GM23338 (cell line): Measurements from ENCODE around the gene FGF21. TPM values are rescaled to one million over a fixed set of nuclear protein-coding genes. Genes with fewer than 3 reads are reported as not detected.

Experiments used
- ATAC-seq: fragments of 200-7000 bp; cut with Tn5 transposase; 3 replicates; pipeline ENCODE4 v1.9.1; 2020
- DNase-seq: peaks from one replicate; pipeline ENCODE4 v3.0.0-alpha.2; 2015; ENCODE audit warnings: low spot score
- H2AFZ ChIP-seq: fragments of 200-600 bp; sonication (generic); 2 replicates; pipeline ENCODE4 v1.8.0; 2016; ENCODE audit warnings: antibody characterized with exemption, mild to moderate bottlenecking, moderate library complexity
- H3F3A ChIP-seq: fragments of 200-600 bp; sonication (generic); replicated peaks from 2 replicates; pipeline ENCODE4 v1.8.0; 2017; ENCODE audit warnings: antibody characterized with exemption, mixed run types, low read depth
- H3K27ac ChIP-seq: fragments of 200-600 bp; sonication (generic); 2 replicates; pipeline ENCODE4 v1.6.1; 2016; ENCODE audit warnings: low read depth
- H3K27me3 ChIP-seq: fragments of 200-600 bp; sonication (generic); 2 replicates; pipeline ENCODE4 v1.8.0; 2016; ENCODE audit warnings: mild to moderate bottlenecking, mixed run types, moderate library complexity; ENCODE audit not compliant: insufficient read depth
- H3K36me3 ChIP-seq: fragments of 200-600 bp; sonication (generic); 2 replicates; pipeline ENCODE4 v1.8.0; 2016; ENCODE audit warnings: mild to moderate bottlenecking; ENCODE audit not compliant: insufficient read depth
- H3K4me1 ChIP-seq: fragments of 200-600 bp; sonication (generic); 2 replicates; pipeline ENCODE4 v1.8.0; 2016; ENCODE audit warnings: mild to moderate bottlenecking, moderate library complexity; ENCODE audit not compliant: insufficient read depth
- H3K4me2 ChIP-seq: fragments of 200-600 bp; sonication (generic); 2 replicates; pipeline ENCODE4 v1.7.1; 2017; ENCODE audit warnings: mixed run types
- H3K4me3 ChIP-seq: fragments of 200-600 bp; sonication (generic); 2 replicates; pipeline ENCODE4 v1.6.1; 2016; ENCODE audit warnings: mixed run types
- H3K79me2 ChIP-seq: fragments of 200-600 bp; sonication (generic); replicated peaks from 2 replicates; pipeline ENCODE4 v1.8.0; 2017; ENCODE audit warnings: mild to moderate bottlenecking; ENCODE audit not compliant: insufficient read depth
- H3K9me2 ChIP-seq: fragments of 200-600 bp; sonication (generic); 2 replicates; pipeline ENCODE4 v1.8.0; 2017; ENCODE audit not compliant: insufficient read depth
- H4K20me1 ChIP-seq: fragments of 200-600 bp; sonication (generic); replicated peaks from 2 replicates; pipeline ENCODE4 v1.8.0; 2017; ENCODE audit warnings: mild to moderate bottlenecking; ENCODE audit not compliant: insufficient read depth
- H3K27ac Mint-ChIP-seq: 2 replicates; pipeline ENCODE4 v1.8.0; 2020; ENCODE audit warnings: inconsistent platforms, mild to moderate bottlenecking, moderate library complexity, mixed read lengths
- H3K27me3 Mint-ChIP-seq: 3 replicates; pipeline ENCODE4 v1.8.0; 2022; ENCODE audit warnings: low read depth, mild to moderate bottlenecking, moderate library complexity, mixed read lengths, inconsistent platforms; ENCODE audit not compliant: insufficient read depth, poor library complexity
- H3K36me3 Mint-ChIP-seq: 3 replicates; pipeline ENCODE4 v1.8.0; 2021; ENCODE audit warnings: low read depth, mild to moderate bottlenecking, inconsistent platforms, moderate library complexity, mixed read lengths
- H3K4me1 Mint-ChIP-seq: 3 replicates; pipeline ENCODE4 v1.8.0; 2020; ENCODE audit warnings: mild to moderate bottlenecking, inconsistent platforms, mixed read lengths
- H3K4me3 Mint-ChIP-seq: 3 replicates; pipeline ENCODE4 v1.8.0; 2021; ENCODE audit warnings: moderate library complexity, mild to moderate bottlenecking, inconsistent platforms, mixed read lengths
- H3K9me3 Mint-ChIP-seq: 3 replicates; pipeline ENCODE4 v1.8.0; 2020; ENCODE audit warnings: moderate library complexity, mild to moderate bottlenecking, inconsistent platforms, mixed read lengths
- CREB1 ChIP-seq: fragments of 250-450 bp; sonication (Bioruptor Pico); IDR thresholded peaks from 2 replicates; pipeline ENCODE4 v1.5.0; 2020; ENCODE audit warnings: low read depth, mild to moderate bottlenecking, moderate library complexity
- EZH2phosphoT487 ChIP-seq: fragments of 200-600 bp; sonication (generic); IDR thresholded peaks from one replicate; pipeline ENCODE4 v1.8.1; 2018; ENCODE audit warnings: antibody characterized with exemption; ENCODE audit not compliant: unreplicated experiment
- JUNB ChIP-seq: IDR thresholded peaks from one replicate; pipeline ENCODE4 v1.6.1; 2016; ENCODE audit warnings: antibody characterized with exemption; ENCODE audit not compliant: unreplicated experiment
- POLR2AphosphoS5 ChIP-seq: IDR thresholded peaks from 2 replicates; pipeline ENCODE4 v1.6.1; 2016; ENCODE audit warnings: antibody characterized with exemption, low read depth
- ZNF331 ChIP-seq: fragments of 250-450 bp; sonication (Bioruptor Pico); IDR thresholded peaks from 2 replicates; pipeline ENCODE4 v1.5.0; 2020; ENCODE audit warnings: low read depth, mild to moderate bottlenecking, moderate library complexity
- polyA plus RNA-seq: library from polyadenylated mRNA; unstranded; fragments of >200 nt; fragmentation: Nextera tagmentation; extraction: Ambion mirVana; gene quantifications from 2 replicates; pipeline ENCODE4 v1.2.1, GENCODE V29; 2016
- total RNA-seq: library from RNA; depleted of rRNA; stranded (reverse); fragments of >200 nt; shearing (Covaris generic); gene quantifications from 2 replicates; pipeline ENCODE4 v1.2.3, GENCODE V29; 2014
- TF ChIP-seq, protein P1 (sequence below), 2 experiments: fragments of 200-600 bp in 1 of 2; sonication (generic) in 1 of 2; conservative IDR thresholded peaks; 2 replicates each; pipeline versions ENCODE4 v1.5.1 to v1.6.1; 2016 to 2017; ENCODE audit warnings: antibody characterized with exemption in 2 of 2, low read depth in 2 of 2, mild to moderate bottlenecking in 2 of 2, moderate library complexity in 1 of 2
- TF ChIP-seq, protein P2 (sequence below): IDR thresholded peaks from 2 replicates; pipeline ENCODE4 v1.6.1; 2016; ENCODE audit warnings: antibody characterized with exemption
- TF ChIP-seq, protein P3 (sequence below): fragments of 250-450 bp; sonication (Bioruptor Pico); IDR thresholded peaks from 2 replicates; pipeline ENCODE4 v1.5.0; 2020; ENCODE audit warnings: mild to moderate bottlenecking, moderate library complexity

FGF21 gene
- total and polyA plus RNA-seq, 2 experiments from 2014 or later = 0.78 to 1.3 TPM

DNA sequence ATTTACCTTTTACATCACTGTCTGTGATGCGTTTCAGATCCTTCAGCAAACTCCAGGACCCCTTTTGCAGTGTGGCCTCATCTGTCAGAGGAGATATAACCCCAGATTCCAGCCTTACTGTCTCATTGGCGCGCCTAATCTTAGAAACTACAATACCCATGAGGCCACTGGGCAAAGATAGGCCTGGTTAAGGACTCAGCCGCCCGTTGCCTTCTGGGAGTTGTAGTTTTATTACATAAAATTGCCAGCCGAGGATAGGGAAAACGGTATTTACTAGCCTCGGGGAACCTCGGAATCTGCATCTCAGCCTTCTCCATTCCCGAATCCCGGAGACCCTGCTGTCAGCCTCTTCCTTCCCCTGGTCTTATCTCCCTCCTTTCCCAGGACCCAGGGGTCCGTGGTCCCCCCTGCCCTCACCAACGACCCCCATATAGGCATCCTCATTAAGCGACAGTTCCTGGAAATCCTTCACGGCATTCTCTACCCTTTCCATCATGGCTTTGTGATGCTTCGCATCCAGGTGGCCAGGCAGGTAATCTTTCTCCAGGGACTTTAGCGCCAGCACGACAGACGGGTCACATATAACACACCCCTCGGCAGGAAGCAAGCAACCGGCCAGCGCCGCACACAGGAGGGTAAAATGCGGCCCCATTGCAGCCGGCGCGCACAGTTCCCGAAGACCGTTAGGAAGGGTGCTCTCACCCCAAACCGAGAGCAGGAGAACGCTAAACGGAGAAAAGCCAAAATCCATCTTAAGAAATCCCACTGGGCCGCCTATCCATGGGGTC is 9.9 kb upstream of the FGF21 start (continued):
- TF ChIP-seq, protein P1, sequence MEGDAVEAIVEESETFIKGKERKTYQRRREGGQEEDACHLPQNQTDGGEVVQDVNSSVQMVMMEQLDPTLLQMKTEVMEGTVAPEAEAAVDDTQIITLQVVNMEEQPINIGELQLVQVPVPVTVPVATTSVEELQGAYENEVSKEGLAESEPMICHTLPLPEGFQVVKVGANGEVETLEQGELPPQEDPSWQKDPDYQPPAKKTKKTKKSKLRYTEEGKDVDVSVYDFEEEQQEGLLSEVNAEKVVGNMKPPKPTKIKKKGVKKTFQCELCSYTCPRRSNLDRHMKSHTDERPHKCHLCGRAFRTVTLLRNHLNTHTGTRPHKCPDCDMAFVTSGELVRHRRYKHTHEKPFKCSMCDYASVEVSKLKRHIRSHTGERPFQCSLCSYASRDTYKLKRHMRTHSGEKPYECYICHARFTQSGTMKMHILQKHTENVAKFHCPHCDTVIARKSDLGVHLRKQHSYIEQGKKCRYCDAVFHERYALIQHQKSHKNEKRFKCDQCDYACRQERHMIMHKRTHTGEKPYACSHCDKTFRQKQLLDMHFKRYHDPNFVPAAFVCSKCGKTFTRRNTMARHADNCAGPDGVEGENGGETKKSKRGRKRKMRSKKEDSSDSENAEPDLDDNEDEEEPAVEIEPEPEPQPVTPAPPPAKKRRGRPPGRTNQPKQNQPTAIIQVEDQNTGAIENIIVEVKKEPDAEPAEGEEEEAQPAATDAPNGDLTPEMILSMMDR (conservative IDR thresholded peaks at IDR 0.05; ENCODE audit: low read depth in 2 of 2) = no peak

DNA sequence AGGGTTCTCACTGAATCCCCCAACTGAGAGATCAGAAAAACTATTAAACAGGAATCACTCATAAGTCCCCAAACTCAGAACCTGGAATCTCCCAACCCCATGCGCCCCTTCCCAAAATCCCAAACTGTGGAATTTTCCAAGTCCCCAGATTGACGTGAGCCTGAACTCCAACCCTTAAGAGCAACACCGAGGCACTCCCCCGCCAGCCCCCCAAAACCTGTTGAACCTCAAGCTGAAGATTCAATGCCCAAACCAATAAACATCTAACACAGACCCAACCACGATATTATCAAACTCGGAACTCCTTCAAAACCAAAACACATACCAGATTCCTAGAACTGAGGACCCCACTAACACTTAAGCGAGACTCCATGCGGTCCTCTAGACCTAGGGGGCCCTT is 9.2 kb upstream of the FGF21 start:
- H3K9me3 Mint-ChIP-seq = no peaks in the 10 kb centered on the region; the same call in 2 of the 3 replicates
- peak overlapping the region; percentile 94 for H3K27ac Mint-ChIP-seq
- H3K4me1 ChIP-seq = peaks cover 15% of the 10 kb centered on the region
- H3K36me3 Mint-ChIP-seq = peaks cover 35% of the 10 kb centered on the region
- ATAC-seq = no peak
- H2AFZ ChIP-seq = no peak overlapping the region
- H3K4me3 Mint-ChIP-seq = peak overlapping the region; percentile 68
- peaks cover 14% of the 10 kb centered on the region for H3F3A ChIP-seq
- peak overlapping the region; percentile 56 for H3K4me3 ChIP-seq
- H3K36me3 ChIP-seq = 0 out of 2 replicates have a peak, but pooled peaks cover 6% of the 10 kb centered on the region
- peaks cover 26% of the 10 kb centered on the region for H3K27me3 Mint-ChIP-seq
- peaks cover 30% of the 10 kb centered on the region for H3K4me1 Mint-ChIP-seq
- H3K27ac ChIP-seq = peak overlapping the region; percentile 81
- no peak for DNase-seq
- no peaks in the 10 kb centered on the region for H3K9me2 ChIP-seq
- peak overlapping the region; percentile 70 for H3K4me2 ChIP-seq
- H4K20me1 ChIP-seq = peaks cover 8% of the 10 kb centered on the region; the same call in 1 of the 2 replicates
- TF ChIP-seq ZNF331 (CRISPR knock-in tag) (no peak), POLR2AphosphoS5 (no peak), CREB1 (CRISPR knock-in tag) (no peak), JUNB (no peak), EZH2phosphoT487 (no peak)
- TF ChIP-seq, protein P1 (conservative IDR thresholded peaks at IDR 0.05; ENCODE audit: low read depth in 2 of 2) = no peak
- TF ChIP-seq, protein P2, sequence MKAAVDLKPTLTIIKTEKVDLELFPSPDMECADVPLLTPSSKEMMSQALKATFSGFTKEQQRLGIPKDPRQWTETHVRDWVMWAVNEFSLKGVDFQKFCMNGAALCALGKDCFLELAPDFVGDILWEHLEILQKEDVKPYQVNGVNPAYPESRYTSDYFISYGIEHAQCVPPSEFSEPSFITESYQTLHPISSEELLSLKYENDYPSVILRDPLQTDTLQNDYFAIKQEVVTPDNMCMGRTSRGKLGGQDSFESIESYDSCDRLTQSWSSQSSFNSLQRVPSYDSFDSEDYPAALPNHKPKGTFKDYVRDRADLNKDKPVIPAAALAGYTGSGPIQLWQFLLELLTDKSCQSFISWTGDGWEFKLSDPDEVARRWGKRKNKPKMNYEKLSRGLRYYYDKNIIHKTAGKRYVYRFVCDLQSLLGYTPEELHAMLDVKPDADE = no peak
- TF ChIP-seq, protein P3, sequence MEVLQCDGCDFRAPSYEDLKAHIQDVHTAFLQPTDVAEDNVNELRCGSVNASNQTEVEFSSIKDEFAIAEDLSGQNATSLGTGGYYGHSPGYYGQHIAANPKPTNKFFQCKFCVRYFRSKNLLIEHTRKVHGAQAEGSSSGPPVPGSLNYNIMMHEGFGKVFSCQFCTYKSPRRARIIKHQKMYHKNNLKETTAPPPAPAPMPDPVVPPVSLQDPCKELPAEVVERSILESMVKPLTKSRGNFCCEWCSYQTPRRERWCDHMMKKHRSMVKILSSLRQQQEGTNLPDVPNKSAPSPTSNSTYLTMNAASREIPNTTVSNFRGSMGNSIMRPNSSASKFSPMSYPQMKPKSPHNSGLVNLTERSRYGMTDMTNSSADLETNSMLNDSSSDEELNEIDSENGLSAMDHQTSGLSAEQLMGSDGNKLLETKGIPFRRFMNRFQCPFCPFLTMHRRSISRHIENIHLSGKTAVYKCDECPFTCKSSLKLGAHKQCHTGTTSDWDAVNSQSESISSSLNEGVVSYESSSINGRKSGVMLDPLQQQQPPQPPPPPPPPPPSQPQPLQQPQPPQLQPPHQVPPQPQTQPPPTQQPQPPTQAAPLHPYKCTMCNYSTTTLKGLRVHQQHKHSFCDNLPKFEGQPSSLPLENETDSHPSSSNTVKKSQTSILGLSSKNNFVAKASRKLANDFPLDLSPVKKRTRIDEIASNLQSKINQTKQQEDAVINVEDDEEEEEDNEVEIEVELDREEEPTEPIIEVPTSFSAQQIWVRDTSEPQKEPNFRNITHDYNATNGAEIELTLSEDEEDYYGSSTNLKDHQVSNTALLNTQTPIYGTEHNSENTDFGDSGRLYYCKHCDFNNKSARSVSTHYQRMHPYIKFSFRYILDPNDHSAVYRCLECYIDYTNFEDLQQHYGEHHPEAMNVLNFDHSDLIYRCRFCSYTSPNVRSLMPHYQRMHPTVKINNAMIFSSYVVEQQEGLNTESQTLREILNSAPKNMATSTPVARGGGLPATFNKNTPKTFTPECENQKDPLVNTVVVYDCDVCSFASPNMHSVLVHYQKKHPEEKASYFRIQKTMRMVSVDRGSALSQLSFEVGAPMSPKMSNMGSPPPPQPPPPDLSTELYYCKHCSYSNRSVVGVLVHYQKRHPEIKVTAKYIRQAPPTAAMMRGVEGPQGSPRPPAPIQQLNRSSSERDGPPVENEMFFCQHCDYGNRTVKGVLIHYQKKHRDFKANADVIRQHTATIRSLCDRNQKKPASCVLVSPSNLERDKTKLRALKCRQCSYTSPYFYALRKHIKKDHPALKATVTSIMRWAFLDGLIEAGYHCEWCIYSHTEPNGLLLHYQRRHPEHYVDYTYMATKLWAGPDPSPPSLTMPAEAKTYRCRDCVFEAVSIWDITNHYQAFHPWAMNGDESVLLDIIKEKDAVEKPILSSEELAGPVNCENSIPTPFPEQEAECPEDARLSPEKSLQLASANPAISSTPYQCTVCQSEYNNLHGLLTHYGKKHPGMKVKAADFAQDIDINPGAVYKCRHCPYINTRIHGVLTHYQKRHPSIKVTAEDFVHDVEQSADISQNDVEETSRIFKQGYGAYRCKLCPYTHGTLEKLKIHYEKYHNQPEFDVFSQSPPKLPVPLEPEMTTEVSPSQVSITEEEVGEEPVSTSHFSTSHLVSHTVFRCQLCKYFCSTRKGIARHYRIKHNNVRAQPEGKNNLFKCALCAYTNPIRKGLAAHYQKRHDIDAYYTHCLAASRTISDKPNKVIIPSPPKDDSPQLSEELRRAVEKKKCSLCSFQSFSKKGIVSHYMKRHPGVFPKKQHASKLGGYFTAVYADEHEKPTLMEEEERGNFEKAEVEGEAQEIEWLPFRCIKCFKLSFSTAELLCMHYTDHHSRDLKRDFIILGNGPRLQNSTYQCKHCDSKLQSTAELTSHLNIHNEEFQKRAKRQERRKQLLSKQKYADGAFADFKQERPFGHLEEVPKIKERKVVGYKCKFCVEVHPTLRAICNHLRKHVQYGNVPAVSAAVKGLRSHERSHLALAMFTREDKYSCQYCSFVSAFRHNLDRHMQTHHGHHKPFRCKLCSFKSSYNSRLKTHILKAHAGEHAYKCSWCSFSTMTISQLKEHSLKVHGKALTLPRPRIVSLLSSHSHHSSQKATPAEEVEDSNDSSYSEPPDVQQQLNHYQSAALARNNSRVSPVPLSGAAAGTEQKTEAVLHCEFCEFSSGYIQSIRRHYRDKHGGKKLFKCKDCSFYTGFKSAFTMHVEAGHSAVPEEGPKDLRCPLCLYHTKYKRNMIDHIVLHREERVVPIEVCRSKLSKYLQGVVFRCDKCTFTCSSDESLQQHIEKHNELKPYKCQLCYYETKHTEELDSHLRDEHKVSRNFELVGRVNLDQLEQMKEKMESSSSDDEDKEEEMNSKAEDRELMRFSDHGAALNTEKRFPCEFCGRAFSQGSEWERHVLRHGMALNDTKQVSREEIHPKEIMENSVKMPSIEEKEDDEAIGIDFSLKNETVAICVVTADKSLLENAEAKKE (CRISPR knock-in tag) = no peak
- H3K79me2 ChIP-seq = peaks cover 25% of the 10 kb centered on the region
- H3K27me3 ChIP-seq = peaks cover under 1% of the 10 kb centered on the region; the same call in 1 of the 2 replicates
